HG02642 (cell line): Measurements from ENCODE around the gene RTN4R.
"Not testable (repeated sequence)": the region's sequence is repeated elsewhere in the genome, so short reads cannot be mapped to it uniquely, and the experiment has no call there.

Experiments used
- ATAC-seq: cut with Tn5 transposase; IDR thresholded peaks from one replicate; pipeline ENCODE4 v1.9.1; 2021; ENCODE audit warnings: mild to moderate bottlenecking; ENCODE audit not compliant: unreplicated experiment, poor library complexity

RTN4R gene

GRCh38 chr22:20290045-20290392, 21.9 kb upstream of the RTN4R start:
- ATAC-seq: no peak

- ATAC-seq: not testable (repeated sequence)
Observed at GRCh38 chr22:20289182-20290044, 21.3 kb upstream of the RTN4R start.

GRCh38 chr22:20286784-20287423, 18.8 kb upstream of the RTN4R start:
- ATAC-seq: not testable (repeated sequence)

GRCh38 chr22:20286312-20286660, 18.2 kb upstream of the RTN4R start:
- ATAC-seq: not testable (repeated sequence)

- ATAC-seq: not testable (repeated sequence)
Observed at GRCh38 chr22:20285473-20286311, 17.6 kb upstream of the RTN4R start.

- ATAC-seq: no peak
Observed at GRCh38 chr22:20284471-20285086, 16.5 kb upstream of the RTN4R start.

GRCh38 chr22:20283674-20284066, 15.6 kb upstream of the RTN4R start:
- ATAC-seq: no peak

- ATAC-seq: no peak
Observed at GRCh38 chr22:20282901-20283673, 15.0 kb upstream of the RTN4R start.

- no peak for ATAC-seq
Observed at GRCh38 chr22:20281891-20282290, 13.8 kb upstream of the RTN4R start.

GRCh38 chr22:20281473-20281872, 13.4 kb upstream of the RTN4R start:
- ATAC-seq: not testable (repeated sequence)

GRCh38 chr22:20280866-20281265, 12.7 kb upstream of the RTN4R start:
- ATAC-seq: no peak

GRCh38 chr22:20280163-20280562, 12.0 kb upstream of the RTN4R start:
- not testable (repeated sequence) for ATAC-seq

- ATAC-seq: no peak
Observed at GRCh38 chr22:20279662-20280134, 11.6 kb upstream of the RTN4R start.

- not testable (repeated sequence) for ATAC-seq
Observed at GRCh38 chr22:20278726-20279490, 10.8 kb upstream of the RTN4R start.

GRCh38 chr22:20277936-20278635, 10.0 kb upstream of the RTN4R start:
- not testable (repeated sequence) for ATAC-seq

GRCh38 chr22:20276468-20276867, 8.3 kb upstream of the RTN4R start:
- no peak for ATAC-seq

- ATAC-seq: no peak
Observed at GRCh38 chr22:20275836-20276235, 7.7 kb upstream of the RTN4R start.

GRCh38 chr22:20275325-20275724, 7.2 kb upstream of the RTN4R start:
- not testable (repeated sequence) for ATAC-seq
